CD4-positive, CD25-positive, alpha-beta regulatory T cell (primary cell): ENCODE data around the gene SNX6. TPM values are rescaled to one million over a fixed set of nuclear protein-coding genes. Genes with fewer than 3 reads are reported as not detected.
"Not testable (repeated sequence)": the region's sequence is repeated elsewhere in the genome, so short reads cannot be mapped to it uniquely, and the experiment has no call there.

ENCODE experiments used
- ATAC-seq, 2 donors: fragments of 150-1000 bp; cut with Tn5 transposase; one replicate each; pipeline ENCODE4 v1.10.0; 2021; ENCODE audit warnings: low read depth in 2 of 2, moderate number of reproducible peaks in 2 of 2, moderate library complexity in 1 of 2
- DNase-seq, 3 donors: peaks; one replicate each; pipeline versions ENCODE4 v3.0.0 to v3.0.0-alpha.2; 2012 to 2022; ENCODE audit warnings: mixed read lengths in 1 of 3
- H3K27ac ChIP-seq: one replicate; pipeline ENCODE4 v1.7.0; 2013; ENCODE audit warnings: mild to moderate bottlenecking, low read length; ENCODE audit not compliant: insufficient read depth, poor library complexity, severe bottlenecking
- H3K27me3 ChIP-seq: one replicate; pipeline ENCODE4 v1.7.0; 2013; ENCODE audit warnings: low read length; ENCODE audit not compliant: control insufficient read depth, insufficient read depth
- H3K36me3 ChIP-seq: one replicate; pipeline ENCODE4 v1.7.0; 2013; ENCODE audit warnings: mild to moderate bottlenecking, low read length, moderate library complexity; ENCODE audit not compliant: control insufficient read depth, insufficient read depth
- H3K4me1 ChIP-seq: 2 replicates; pipeline ENCODE4 v1.7.0; 2013; ENCODE audit warnings: mild to moderate bottlenecking, low read length; ENCODE audit not compliant: insufficient read depth, control insufficient read depth, poor library complexity, severe bottlenecking
- H3K4me3 ChIP-seq: one replicate; pipeline ENCODE4 v1.7.0; 2013; ENCODE audit warnings: low read depth, mild to moderate bottlenecking, low read length, moderate library complexity
- H3K9me3 ChIP-seq, 2 experiments: 1 replicate in 1 of 2; 2 replicates in 1 of 2; pipeline ENCODE4 v1.7.0; 2013; ENCODE audit warnings: low read length in 2 of 2, mild to moderate bottlenecking in 1 of 2, moderate library complexity in 1 of 2; ENCODE audit not compliant: control insufficient read depth in 2 of 2
- H3K27ac Mint-ChIP-seq, 3 donors: one replicate each; pipeline ENCODE4 v1.8.0; 2020 to 2022; ENCODE audit warnings: mild to moderate bottlenecking in 3 of 3, mixed read lengths in 3 of 3, moderate library complexity in 2 of 3
- H3K27me3 Mint-ChIP-seq: one replicate; pipeline ENCODE4 v1.8.0; 2022; ENCODE audit warnings: mild to moderate bottlenecking, mixed read lengths
- H3K36me3 Mint-ChIP-seq: one replicate; pipeline ENCODE4 v1.8.0; 2020; ENCODE audit warnings: mixed read lengths
- H3K4me1 Mint-ChIP-seq, 4 donors: one replicate each; pipeline ENCODE4 v1.8.0; 2020 to 2022; ENCODE audit warnings: mixed read lengths in 4 of 4, mild to moderate bottlenecking in 1 of 4
- H3K4me3 Mint-ChIP-seq, 4 donors: one replicate each; pipeline ENCODE4 v1.8.0; 2020 to 2022; ENCODE audit warnings: mild to moderate bottlenecking in 4 of 4, mixed read lengths in 4 of 4, moderate library complexity in 3 of 4
- H3K9me3 Mint-ChIP-seq, 7 donors: one replicate each; pipeline ENCODE4 v1.8.0; 2020 to 2022; ENCODE audit warnings: mixed read lengths in 7 of 7, mild to moderate bottlenecking in 3 of 7, moderate library complexity in 2 of 7
- polyA plus RNA-seq, 4 donors: library from polyadenylated mRNA; unstranded; fragments of 300-500 nt; fragmentation: Illumina TruSeq; gene quantifications; one replicate each; pipeline ENCODE4 v1.2.3, GENCODE V29; 2021
- total RNA-seq: library from RNA; stranded (reverse); gene quantifications from one replicate; pipeline ENCODE4 v1.2.3, GENCODE V29; 2022

Gene SNX6
- total and polyA plus RNA-seq, 5 donors from 2014 or later, result 88.7 to 171 (median 142) TPM

DNA sequence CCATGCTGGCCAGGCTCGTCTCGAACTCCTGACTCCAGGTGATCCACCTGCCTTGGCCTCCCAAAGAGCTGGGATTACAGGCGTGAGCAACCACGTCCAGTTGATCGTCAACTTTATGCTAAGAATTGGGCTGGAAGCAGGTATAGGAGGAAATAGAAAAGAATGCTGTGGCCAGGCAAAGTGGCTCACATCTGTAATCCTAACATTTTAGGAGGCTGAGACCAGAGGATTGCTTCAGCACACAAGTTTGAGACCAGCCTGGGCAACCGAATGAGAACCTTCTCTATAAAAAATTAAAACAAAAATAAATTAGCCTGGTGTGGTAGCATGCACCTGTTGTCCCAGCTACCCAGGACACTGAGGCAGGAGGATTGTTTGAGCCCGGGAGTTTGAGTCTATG, 37.1 kb upstream of the SNX6 start:
- Mint-ChIP-seq H3K27me3 (peaks cover 9% of the 10 kb centered on the region), H3K4me1 (peaks cover 11 to 20% (median 15%) of the 10 kb centered on the region in 4 donors), H3K4me3 (no peak overlapping the region), H3K36me3 (no peaks in the 10 kb centered on the region), H3K27ac (peak overlapping the region in 2 of 3 donors; percentile 14 to 62), H3K9me3 (peaks cover 0 to 4% (median 0%) of the 10 kb centered on the region in 7 donors)
- Histone ChIP-seq H3K27me3 (no peaks in the 10 kb centered on the region), H3K27ac (no peak overlapping the region), H3K36me3 (no peaks in the 10 kb centered on the region), H3K4me1 (peaks cover 21% of the 10 kb centered on the region), H3K9me3 (peaks cover 0 to 1% of the 10 kb centered on the region in 2 experiments), H3K4me3 (no peak overlapping the region)
- DNase-seq (no peak), ATAC-seq (no peak)

DNA sequence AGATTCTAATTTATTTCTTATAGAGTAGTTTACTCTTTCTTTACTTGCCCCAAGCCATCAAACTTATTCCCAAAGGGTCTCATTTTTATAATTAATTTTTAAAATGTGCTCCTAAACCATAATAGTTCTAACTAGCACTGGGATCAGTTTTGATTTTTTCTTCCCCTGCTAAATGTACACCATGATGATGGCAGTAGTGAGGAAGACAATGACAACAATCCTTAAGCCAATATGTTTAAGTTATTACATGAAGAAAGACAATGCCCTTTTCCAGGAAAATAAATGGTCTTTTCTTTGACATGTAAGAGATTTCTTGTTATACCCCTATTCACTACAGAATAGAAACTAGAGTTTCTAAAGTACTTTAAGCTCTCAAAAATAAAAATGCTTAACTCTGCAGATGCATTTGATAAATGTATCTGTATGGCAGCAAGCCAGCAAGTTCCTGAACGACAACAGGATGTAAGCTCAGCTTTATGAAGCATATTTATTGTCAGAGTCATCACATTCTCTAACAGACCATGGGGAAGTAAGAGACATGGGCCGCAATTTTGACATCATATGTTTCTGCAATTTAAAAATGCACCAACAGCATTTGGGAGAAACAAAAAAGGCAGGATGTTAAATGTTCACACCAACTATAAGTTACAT, 36.0 kb upstream of the SNX6 start:
- Mint-ChIP-seq H3K27me3 (peaks cover 12% of the 10 kb centered on the region), H3K4me3 (peak overlapping the region; percentile 17 to 86 (median 70)), H3K36me3 (no peaks in the 10 kb centered on the region), H3K4me1 (peaks cover 11 to 20% (median 15%) of the 10 kb centered on the region in 4 donors), H3K27ac (peak overlapping the region; percentile 62 to 97 (median 95)), H3K9me3 (peaks cover 0 to 4% (median 1%) of the 10 kb centered on the region in 7 donors)
- Histone ChIP-seq H3K4me1 (peaks cover 21% of the 10 kb centered on the region), H3K4me3 (peak overlapping the region; percentile 56), H3K27me3 (no peaks in the 10 kb centered on the region), H3K36me3 (no peaks in the 10 kb centered on the region), H3K9me3 (peaks cover 0 to 1% of the 10 kb centered on the region in 2 experiments), H3K27ac (peak overlapping the region; percentile 64)
- DNase-seq, result peak in 2 of 3 donors; percentile 58 to 82
- ATAC-seq, result peak; percentile 89 to 94

DNA sequence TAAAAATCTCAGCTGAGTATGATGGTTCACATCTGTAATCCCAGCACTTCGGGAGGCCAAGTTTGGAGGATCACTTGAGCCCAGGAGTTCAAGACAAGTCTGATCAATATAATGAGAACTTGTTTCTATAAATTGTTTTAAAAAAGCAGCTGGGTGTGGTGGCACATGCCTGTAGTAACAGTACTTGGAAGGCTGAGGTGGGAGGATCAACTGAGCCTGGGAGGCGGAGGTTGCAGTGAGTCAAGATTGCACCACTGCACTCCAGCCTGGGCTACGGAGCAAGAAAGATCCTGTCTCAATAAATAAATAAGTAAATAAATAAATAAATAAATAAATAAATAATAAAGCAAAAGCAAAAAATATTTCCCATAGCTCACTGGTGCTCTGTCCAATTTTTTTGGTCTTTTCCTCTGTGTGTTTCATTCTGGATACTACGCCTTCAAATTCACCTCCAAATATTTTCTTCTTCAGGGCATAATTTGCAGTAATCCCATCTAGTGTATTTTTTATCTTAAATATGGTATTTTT, 32.7 kb upstream of the SNX6 start:
- peaks cover 0 to 4% (median 1%) of the 10 kb centered on the region in 7 donors for H3K9me3 Mint-ChIP-seq
- peaks cover 10 to 20% (median 14%) of the 10 kb centered on the region in 4 donors for H3K4me1 Mint-ChIP-seq
- peaks cover 0 to 1% of the 10 kb centered on the region in 2 experiments for H3K9me3 ChIP-seq
- no peaks in the 10 kb centered on the region for H3K36me3 ChIP-seq
- DNase-seq, result no peak
- no peak overlapping the region for H3K27ac ChIP-seq
- H3K4me1 ChIP-seq, result peaks cover 21% of the 10 kb centered on the region
- no peak overlapping the region for H3K4me3 ChIP-seq
- peaks cover 27% of the 10 kb centered on the region for H3K27me3 Mint-ChIP-seq
- no peak for ATAC-seq
- no peak overlapping the region for H3K4me3 Mint-ChIP-seq
- H3K36me3 Mint-ChIP-seq, result no peaks in the 10 kb centered on the region
- H3K27ac Mint-ChIP-seq, result no peak overlapping the region
- H3K27me3 ChIP-seq, result no peaks in the 10 kb centered on the region

DNA sequence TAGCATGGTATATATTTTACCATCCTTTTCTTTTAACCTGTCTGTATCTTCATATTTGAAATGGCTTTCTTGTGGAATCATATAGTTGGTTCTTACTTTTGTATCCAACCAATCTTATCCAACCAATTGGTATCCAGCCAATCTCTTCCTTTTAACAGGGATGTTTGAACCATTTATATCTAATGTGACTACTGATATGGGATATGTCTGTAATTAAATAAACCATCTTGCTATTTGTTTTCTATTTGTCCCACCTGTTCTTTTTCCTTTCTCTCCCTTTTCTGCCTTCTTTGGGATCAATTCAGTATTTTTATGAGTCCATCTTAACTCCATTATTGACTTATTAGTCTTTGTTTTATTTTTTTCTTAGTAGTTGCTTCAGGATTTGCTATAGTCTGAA, 30.8 kb upstream of the SNX6 start:
- no peak overlapping the region for H3K4me3 ChIP-seq
- H3K27ac Mint-ChIP-seq, result no peak overlapping the region
- H3K36me3 ChIP-seq, result no peaks in the 10 kb centered on the region

DNA sequence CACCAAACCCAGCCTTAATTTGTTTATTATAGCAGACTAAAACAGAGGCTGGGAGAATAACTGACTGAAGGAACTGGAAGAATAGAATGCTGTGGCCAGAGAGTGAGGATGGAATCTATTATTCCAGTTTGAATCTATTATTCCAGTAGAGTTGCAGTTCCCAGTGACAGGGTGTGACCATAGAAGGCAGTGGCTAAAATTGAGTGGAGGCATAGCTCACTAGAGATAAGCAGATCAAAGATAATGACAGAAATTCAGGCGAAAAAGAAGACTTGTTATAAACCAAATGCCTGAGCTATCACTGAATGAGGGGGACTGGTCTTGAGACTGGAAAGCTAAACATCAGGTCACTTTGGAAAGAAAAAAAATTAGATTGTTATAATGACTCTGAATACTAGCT, 26.0 kb upstream of the SNX6 start:
- no peaks in the 10 kb centered on the region for H3K9me3 ChIP-seq
- H3K27ac Mint-ChIP-seq, result peak overlapping the region in 1 of 3 donors; percentile 49
- H3K9me3 Mint-ChIP-seq, result peaks cover 0 to 1% (median 0%) of the 10 kb centered on the region in 7 donors
- H3K4me3 Mint-ChIP-seq, result no peak overlapping the region
- no peaks in the 10 kb centered on the region for H3K4me1 Mint-ChIP-seq
- no peaks in the 10 kb centered on the region for H3K27me3 ChIP-seq
- no peaks in the 10 kb centered on the region for H3K36me3 Mint-ChIP-seq
- no peak for ATAC-seq
- DNase-seq, result no peak
- peaks cover 15% of the 10 kb centered on the region for H3K27me3 Mint-ChIP-seq
- no peak overlapping the region for H3K27ac ChIP-seq
- no peaks in the 10 kb centered on the region for H3K4me1 ChIP-seq
- no peak overlapping the region for H3K4me3 ChIP-seq
- H3K36me3 ChIP-seq, result no peaks in the 10 kb centered on the region

More for the DNA sequence above, 30.8 kb upstream of the SNX6 start:
- Mint-ChIP-seq H3K36me3 (no peaks in the 10 kb centered on the region), H3K4me1 (peaks cover 3 to 10% (median 7%) of the 10 kb centered on the region in 4 donors), H3K27me3 (peaks cover 24% of the 10 kb centered on the region), H3K9me3 (peaks cover 0 to 4% (median 1%) of the 10 kb centered on the region in 7 donors), H3K4me3 (peak overlapping the region in 1 of 4 donors; percentile 4)
- no peak overlapping the region for H3K27ac ChIP-seq
- no peak for DNase-seq
- H3K9me3 ChIP-seq, result peaks cover 0 to 1% of the 10 kb centered on the region in 2 experiments
- no peaks in the 10 kb centered on the region for H3K27me3 ChIP-seq
- no peak for ATAC-seq
- H3K4me1 ChIP-seq, result peaks cover 7% of the 10 kb centered on the region

DNA sequence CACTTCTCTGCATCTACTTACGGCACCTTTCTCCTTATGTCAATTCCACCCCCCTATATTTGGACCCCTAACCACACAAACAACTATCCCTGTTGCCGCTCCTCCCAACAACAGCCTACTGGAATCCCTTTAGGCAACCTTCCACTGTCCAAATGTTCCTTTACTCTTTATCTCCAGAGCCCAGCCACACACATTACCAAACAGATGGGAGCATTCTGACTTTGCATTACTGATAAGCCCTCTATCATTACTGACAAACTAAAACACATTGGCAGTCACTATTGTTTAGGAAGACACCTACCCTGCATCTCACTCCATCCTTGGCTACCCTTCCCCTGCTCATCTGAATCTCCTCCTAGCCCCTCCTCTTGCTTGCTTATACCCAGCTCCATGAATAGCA, 23.1 kb upstream of the SNX6 start:
- H3K27ac ChIP-seq, ATAC-seq, H3K9me3 ChIP-seq, DNase-seq, H3K4me3 ChIP-seq, H3K36me3 ChIP-seq, H3K9me3 Mint-ChIP-seq, H3K4me3 Mint-ChIP-seq, H3K27me3 ChIP-seq, H3K36me3 Mint-ChIP-seq, H3K4me1 Mint-ChIP-seq, H3K27me3 Mint-ChIP-seq, H3K4me1 ChIP-seq, H3K27ac Mint-ChIP-seq: not testable (repeated sequence)

DNA sequence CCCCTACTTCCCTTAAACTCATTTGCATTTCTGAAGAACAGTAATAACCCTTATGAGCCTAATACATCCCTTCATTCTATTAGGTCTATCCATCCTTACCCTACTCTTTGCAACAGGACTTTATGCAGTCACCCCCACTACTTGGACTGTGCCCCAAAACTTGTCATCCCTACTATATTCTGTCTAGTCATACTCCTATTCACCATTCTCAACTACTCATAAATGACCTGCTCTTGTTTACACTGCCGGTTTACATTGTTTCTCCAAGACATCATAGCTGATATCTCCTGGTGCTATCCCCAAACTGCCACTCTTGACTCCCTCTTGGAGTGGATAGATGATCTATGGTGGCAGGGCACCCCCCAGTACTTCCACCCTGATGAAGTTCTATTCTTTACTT, 22.4 kb upstream of the SNX6 start:
- H3K27me3 ChIP-seq, H3K36me3 Mint-ChIP-seq, DNase-seq, H3K9me3 Mint-ChIP-seq, H3K27ac ChIP-seq, H3K4me1 Mint-ChIP-seq, H3K4me1 ChIP-seq, H3K4me3 Mint-ChIP-seq, ATAC-seq, H3K36me3 ChIP-seq, H3K27ac Mint-ChIP-seq, H3K4me3 ChIP-seq, H3K27me3 Mint-ChIP-seq, H3K9me3 ChIP-seq: not testable (repeated sequence)
